ENCODE measurements around the gene UCP2.

UCP2 gene

GRCh38 chr11:73982595-73982989 is at the start of gene UCP2:
Gene UCP2, minus strand, starts transcription at chr11:73982843. Its CDS starts 4,465 bp downstream, at chr11:73978378.
- DNase-seq, result peak; percentile 85

- no peak for DNase-seq
These were observed 48.4 kb upstream of the UCP2 start for GRCh38 chr11:74030723-74031676.

GRCh38 chr11:74025467-74026166 is 43.0 kb upstream of the UCP2 start:
- DNase-seq, result no peak

- DNase-seq, result no peak
These were observed 41.8 kb upstream of the UCP2 start for GRCh38 chr11:74024261-74025029.

GRCh38 chr11:74023276-74023675 is 40.6 kb upstream of the UCP2 start:
- no peak for DNase-seq

GRCh38 chr11:74022546-74022945 is 39.9 kb upstream of the UCP2 start:
- DNase-seq, result no peak

- no peak for DNase-seq
These were observed 39.4 kb upstream of the UCP2 start for GRCh38 chr11:74021998-74022397.

- DNase-seq, result no peak
These were observed 37.9 kb upstream of the UCP2 start for GRCh38 chr11:74020539-74020938.

GRCh38 chr11:74019860-74020259 is 37.2 kb upstream of the UCP2 start:
- no peak for DNase-seq

GRCh38 chr11:74019104-74019738 is 36.6 kb upstream of the UCP2 start:
- DNase-seq, result no peak

GRCh38 chr11:74018331-74019005 is 35.8 kb upstream of the UCP2 start:
- DNase-seq, result no peak

- no peak for DNase-seq
These were observed 35.0 kb upstream of the UCP2 start for GRCh38 chr11:74017631-74018030.

- DNase-seq, result no peak
These were observed 33.5 kb upstream of the UCP2 start for GRCh38 chr11:74015919-74016684.

GRCh38 chr11:74014880-74015279 is 32.2 kb upstream of the UCP2 start:
- no peak for DNase-seq

- no peak for DNase-seq
These were observed 30.5 kb upstream of the UCP2 start for GRCh38 chr11:74013141-74013540.

GRCh38 chr11:74012074-74012809 is 29.6 kb upstream of the UCP2 start:
- no peak for DNase-seq

GRCh38 chr11:74011360-74012073 is 28.9 kb upstream of the UCP2 start:
- no peak for DNase-seq

GRCh38 chr11:74010306-74011300 is 28.0 kb upstream of the UCP2 start:
- no peak for DNase-seq
